ENCODE measurements around the gene DYNC1I1.

- TF ChIP-seq CTCF (IDR thresholded peaks at IDR 0.05) (no peak), EZH2 (IDR thresholded peaks at IDR 0.05) (no peak)
These were observed 243.8 kb downstream of the DYNC1I1 start for GRCh38 chr7:96016056-96016586.
